OCI-LY7 (cell line): Measurements from ENCODE around the gene WDR43.

ENCODE experiments used
- CTCF ChIP-seq: fragments of 200-600 bp; sonication (generic); conservative IDR thresholded peaks from 2 replicates; pipeline ENCODE4 v1.5.1; 2014; ENCODE audit warnings: mild to moderate bottlenecking, antibody characterized with exemption, low read length, moderate library complexity, mixed read lengths
- EZH2phosphoT487 ChIP-seq: fragments of 200-600 bp; sonication (generic); IDR thresholded peaks from 2 replicates; pipeline ENCODE4 v1.6.1; 2018; ENCODE audit warnings: low read depth, borderline replicate concordance, mild to moderate bottlenecking, mixed run types, antibody characterized with exemption, low read length, moderate library complexity, mixed read lengths

- no peak for TF ChIP-seq CTCF
- TF ChIP-seq EZH2phosphoT487 = no peak
Measured at GRCh38 chr2:28991021-28991420, 96.6 kb downstream of the WDR43 start.
